Measurements from ENCODE around the gene TRABD2B. TPM values are rescaled to one million over a fixed set of nuclear protein-coding genes. Genes with fewer than 3 reads are reported as not detected.
A peak's percentile ranks its signal among the peaks of the same experiment; 100 is the strongest.

Gene TRABD2B
- total RNA-seq, 1 experiment from 2014 or later = 0.05 TPM

GRCh38 chr1:47742890-47743760 lies 254.1 kb downstream of the TRABD2B start:
- Histone ChIP-seq H4K20me1 (ENCODE audit: insufficient read depth) (no peaks in the 10 kb centered on the region), H3K27me3 (ENCODE audit: insufficient read depth, low read length) (peaks cover 14% of the 10 kb centered on the region; the same call in 1 of the 2 replicates), H3K4me3 (replicated peaks in 1 of 2; ENCODE audit: low read depth in 1 of 2, low read length in 2 of 2) (no peak overlapping the region), H3K4me1 (ENCODE audit: control insufficient read depth in 1 of 2, insufficient read depth in 2 of 2, low read length in 2 of 2) (no peaks in the 10 kb centered on the region), H3K9ac (ENCODE audit: low read length) (no peak overlapping the region), H3K36me3 (ENCODE audit: control insufficient read depth in 1 of 2, insufficient read depth in 2 of 2, low read length in 2 of 2) (no peaks in the 10 kb centered on the region), H3K4me2 (ENCODE audit: low read length) (no peak overlapping the region), H2AFZ (ENCODE audit: low read depth, low read length, poor library complexity, severe bottlenecking) (no peak overlapping the region), H3K79me2 (ENCODE audit: insufficient read depth, low read length) (no peaks in the 10 kb centered on the region), H3K9me2 (ENCODE audit: insufficient read depth) (no peaks in the 10 kb centered on the region), H3K27ac (ENCODE audit: low read depth, low read length) (no peak overlapping the region), H3K9me3 (ENCODE audit: control insufficient read depth in 1 of 2, insufficient read depth in 1 of 2, low read depth in 1 of 2, low read length in 2 of 2) (no peaks in the 10 kb centered on the region)
- BruUV-seq (replicated peaks) = no TSS peak
- no peak for ATAC-seq
- POLR2A ChIA-PET = no interaction called here
- DNase-seq (ENCODE audit: low read depth, low spot score) = no peak
- TF ChIP-seq ZNF274 (IDR thresholded peaks at IDR 0.05; ENCODE audit: low read depth, low read length) (no peak), CBX3 (IDR thresholded peaks at IDR 0.05; ENCODE audit: low read depth) (no peak), POLR2A (IDR thresholded peaks at IDR 0.05; ENCODE audit: borderline replicate concordance, extremely low read depth, insufficient read depth, insufficient read length) (no peak), EGR1 (IDR thresholded peaks at IDR 0.05; ENCODE audit: low read depth) (no peak)
- CTCF ChIA-PET = interaction anchor here (1.3 kb wide), 1 partner anchor 17 kb away, joined by 3 read pairs; no protein-coding TSS in a partner anchor
- RAD21 ChIA-PET (ENCODE audit: low non-redundant PET in 1 of 2, low total read pairs in 2 of 2, uncharacterized antibody in 2 of 2, unreplicated experiment in 2 of 2) = no interaction called here
- intact Hi-C loops (cut with micrococcal nuclease) = no loop called here

GRCh38 chr1:47738560-47739182 lies 258.5 kb downstream of the TRABD2B start:
- ATAC-seq = peak; percentile 95
- no peak overlapping the region for H3K4me2 ChIP-seq (ENCODE audit: low read length)
- intact Hi-C loops (cut with micrococcal nuclease) = loop anchor here (1.0 kb wide), 3 partner anchors 193 to 464 kb away; no protein-coding TSS in a partner anchor
- no peak overlapping the region for H3K27ac ChIP-seq (ENCODE audit: low read depth, low read length)
- no peaks in the 10 kb centered on the region for H3K79me2 ChIP-seq (ENCODE audit: insufficient read depth, low read length)
- no peaks in the 10 kb centered on the region for H3K4me1 ChIP-seq (ENCODE audit: control insufficient read depth in 1 of 2, insufficient read depth in 2 of 2, low read length in 2 of 2)
- H3K9ac ChIP-seq (ENCODE audit: low read length) = no peak overlapping the region
- H3K27me3 ChIP-seq (ENCODE audit: insufficient read depth, low read length) = peaks cover 6% of the 10 kb centered on the region; the same call in 1 of the 2 replicates
- H3K9me2 ChIP-seq (ENCODE audit: insufficient read depth) = no peaks in the 10 kb centered on the region
- H2AFZ ChIP-seq (ENCODE audit: low read depth, low read length, poor library complexity, severe bottlenecking) = no peak overlapping the region
- no peaks in the 10 kb centered on the region for H3K9me3 ChIP-seq (ENCODE audit: control insufficient read depth in 1 of 2, insufficient read depth in 1 of 2, low read depth in 1 of 2, low read length in 2 of 2)
- H3K4me3 ChIP-seq (replicated peaks in 1 of 2; ENCODE audit: low read depth in 1 of 2, low read length in 2 of 2) = no peak overlapping the region
- no peak for DNase-seq (ENCODE audit: low read depth, low spot score)
- POLR2A ChIA-PET = no interaction called here
- H3K36me3 ChIP-seq (ENCODE audit: control insufficient read depth in 1 of 2, insufficient read depth in 2 of 2, low read length in 2 of 2) = no peaks in the 10 kb centered on the region
- RAD21 ChIA-PET (ENCODE audit: low non-redundant PET in 1 of 2, low total read pairs in 2 of 2, uncharacterized antibody in 2 of 2, unreplicated experiment in 2 of 2) = interaction anchor here in 1 of 2 experiments (0.6 kb wide), 2 partner anchors 27 to 34 kb away, joined by 3 read pairs; no protein-coding TSS in a partner anchor
- H4K20me1 ChIP-seq (ENCODE audit: insufficient read depth) = no peaks in the 10 kb centered on the region; the same call in 1 of the 2 replicates
- TF ChIP-seq EGR1 (IDR thresholded peaks at IDR 0.05; ENCODE audit: low read depth) (no peak), RAD21 (IDR thresholded peaks at IDR 0.05; ENCODE audit: low read depth) (peak; percentile 73), REST (IDR thresholded peaks at IDR 0.05; ENCODE audit: low read depth) (peak; percentile 52), CTCF (IDR thresholded peaks at IDR 0.05 in 2 of 3, conservative IDR thresholded peaks at IDR 0.05 in 1 of 3; ENCODE audit: borderline replicate concordance in 1 of 3, insufficient read depth in 1 of 3, low read depth in 2 of 3, low read length in 2 of 3) (peak; percentile 50 to 85 (median 74); a peak in 5 of 6 replicates)
- no TSS peak for BruUV-seq (replicated peaks)
- CTCF ChIA-PET = interaction anchor here (0.6 to 2.3 kb wide), 7 partner anchors 12 to 465 kb away, joined by 3 to 12 read pairs (median 7); no protein-coding TSS in a partner anchor

Data from HCT116 (cell line).